IMR-90 (cell line): ENCODE measurements around the gene RRP1. TPM values are rescaled to one million over a fixed set of nuclear protein-coding genes. Genes with fewer than 3 reads are reported as not detected.

Experiments
- microRNA-seq, 2 experiments: library from miRNA; stranded (forward) in 1 of 2; unstranded in 1 of 2; fragments of 10-50 nt in 1 of 2; fragments of <30 nt in 1 of 2; gene quantifications in 1 of 2; microRNA quantifications in 1 of 2; one replicate each; pipeline versions ENCODE3 to v1.1.0; 2013 to 2020; ENCODE audit not compliant: insufficient read depth in 1 of 2, insufficient read length in 1 of 2, unreplicated experiment in 1 of 2
- polyA plus RNA-seq, 3 experiments: library from polyadenylated mRNA; depleted of rRNA; stranded (reverse); fragments of >200 nt; gene quantifications; 2 replicates each; pipeline ENCODE4 v1.2.3, GENCODE V29; 2012; ENCODE audit warnings: low replicate concordance in 1 of 3
- small RNA-seq, 5 experiments: library from RNA; depleted of rRNA; stranded (forward); fragments of <200 nt; gene quantifications; one replicate each; pipeline ENCODE3, GENCODE V24; 2012
- total RNA-seq: library from RNA; depleted of rRNA; stranded (reverse); fragments of >200 nt; gene quantifications from 2 replicates; pipeline ENCODE4 v1.2.3, GENCODE V29; 2012; rRNA removed

RRP1 gene
- total and polyA plus RNA-seq, 2 of the 4 experiments (the other 2 are of a cell fraction): 20.2 to 23.3 TPM

Small RNA genes within 50 kb of the gene (microRNA-seq; reads per million reads assigned to microRNA genes)
- not detected for gene AP001052.1 (ENCODE audit: insufficient read depth, insufficient read length)

Small RNA genes within 50 kb of the gene (small RNA-seq; reads per million reads assigned to genes)
- gene AP001052.1: 0 reads per million in 5 experiments

Other genes with a start within 250 kb of the RRP1 start
- gene HSF2BP, start 130.1 kb upstream of the RRP1 start, total RNA-seq: 0.83 and 0.90 TPM in 2 replicates
- 0.63 and 0.87 TPM in 2 replicates for gene HSF2BP, start 130.1 kb upstream of the RRP1 start, polyA plus RNA-seq (2012; rRNA removed)
- 16.1 and 21.4 TPM in 2 replicates for gene RRP1B, start 130.0 kb upstream of the RRP1 start, total RNA-seq
- gene RRP1B, start 130.0 kb upstream of the RRP1 start, polyA plus RNA-seq (2012; rRNA removed): 11.1 and 11.7 TPM in 2 replicates
- 250 and 312 TPM in 2 replicates for gene PDXK, start 70.4 kb upstream of the RRP1 start, total RNA-seq
- 149 and 155 TPM in 2 replicates for gene PDXK, start 70.4 kb upstream of the RRP1 start, polyA plus RNA-seq (2012; rRNA removed)
- gene CSTB, start 13.3 kb upstream of the RRP1 start, total RNA-seq: 6.1 and 6.9 TPM in 2 replicates
- gene CSTB, start 13.3 kb upstream of the RRP1 start, polyA plus RNA-seq (2012; rRNA removed): 71.7 and 87.4 TPM in 2 replicates
- gene AGPAT3, start 75.6 kb downstream of the RRP1 start, total RNA-seq: 24.2 and 27.1 TPM in 2 replicates
- 36.2 and 38.7 TPM in 2 replicates for gene AGPAT3, start 75.6 kb downstream of the RRP1 start, polyA plus RNA-seq (2012; rRNA removed)
- gene TRAPPC10, start 222.7 kb downstream of the RRP1 start, total RNA-seq: 18.1 and 18.3 TPM in 2 replicates
- 17.8 and 18.3 TPM in 2 replicates for gene TRAPPC10, start 222.7 kb downstream of the RRP1 start, polyA plus RNA-seq (2012; rRNA removed)